CD8-positive, alpha-beta memory T cell (primary cell): ENCODE data around the gene WIPF2. TPM values are rescaled to one million over a fixed set of nuclear protein-coding genes. Genes with fewer than 3 reads are reported as not detected.
A peak's percentile ranks its signal among the peaks of the same experiment; 100 is the strongest.

ENCODE experiments used
- CTCF ChIA-PET: fragments of 350-600 bp; sonication (Branson Sonifier 250); formaldehyde crosslinking; loops from one replicate; lab custom pipeline; 2021; ENCODE audit warnings: antibody characterized with exemption; lab: Charles Lee
- POLR2A ChIA-PET: fragments of 350-600 bp; sonication (Branson Sonifier 250); formaldehyde crosslinking; loops from one replicate; lab custom pipeline; 2021; ENCODE audit warnings: antibody characterized with exemption; lab: Charles Lee
- DNase-seq, 5 donors: peaks; one replicate each; pipeline versions ENCODE4 v3.0.0 to v3.0.0-alpha.2; 2020 to 2022; ENCODE audit warnings: mixed read lengths in 1 of 5
- H3K27ac ChIP-seq: one replicate; pipeline ENCODE4 v1.7.0; 2013; ENCODE audit warnings: low read depth, mild to moderate bottlenecking, low read length, moderate library complexity
- H3K27me3 ChIP-seq: 2 replicates; pipeline ENCODE4 v1.7.0; 2013; ENCODE audit warnings: low read length, mild to moderate bottlenecking; ENCODE audit not compliant: insufficient read depth, poor library complexity, severe bottlenecking
- H3K36me3 ChIP-seq: 2 replicates; pipeline ENCODE4 v1.7.0; 2013; ENCODE audit warnings: mild to moderate bottlenecking, low read length, moderate library complexity; ENCODE audit not compliant: insufficient read depth
- H3K4me1 ChIP-seq: 2 replicates; pipeline ENCODE4 v1.7.0; 2013; ENCODE audit warnings: mild to moderate bottlenecking, low read length, moderate library complexity; ENCODE audit not compliant: insufficient read depth
- H3K4me3 ChIP-seq: 2 replicates; pipeline ENCODE4 v1.7.0; 2013; ENCODE audit warnings: mild to moderate bottlenecking, low read length
- H3K9me3 ChIP-seq: 2 replicates; pipeline ENCODE4 v1.7.0; 2013; ENCODE audit warnings: mild to moderate bottlenecking, low read length
- H3K27ac Mint-ChIP-seq, 8 donors: one replicate each; pipeline ENCODE4 v1.8.0; 2020 to 2021; ENCODE audit warnings: mixed read lengths in 8 of 8, mild to moderate bottlenecking in 6 of 8, inconsistent platforms in 3 of 8, moderate library complexity in 3 of 8
- H3K27me3 Mint-ChIP-seq, 2 donors: one replicate each; pipeline ENCODE4 v1.8.0; 2020 to 2021; ENCODE audit warnings: mixed read lengths in 2 of 2, mild to moderate bottlenecking in 1 of 2, moderate library complexity in 1 of 2
- H3K36me3 Mint-ChIP-seq, 3 donors: one replicate each; pipeline ENCODE4 v1.8.0; 2020 to 2021; ENCODE audit warnings: mixed read lengths in 3 of 3, inconsistent platforms in 1 of 3, mild to moderate bottlenecking in 1 of 3
- H3K4me1 Mint-ChIP-seq, 3 donors: one replicate each; pipeline ENCODE4 v1.8.0; 2020 to 2021; ENCODE audit warnings: mixed read lengths in 3 of 3, inconsistent platforms in 1 of 3, mild to moderate bottlenecking in 1 of 3
- H3K4me3 Mint-ChIP-seq, 7 donors: one replicate each; pipeline ENCODE4 v1.8.0; 2020 to 2021; ENCODE audit warnings: mixed read lengths in 7 of 7, mild to moderate bottlenecking in 6 of 7, moderate library complexity in 4 of 7, inconsistent platforms in 2 of 7
- H3K9me3 Mint-ChIP-seq, 5 donors: one replicate each; pipeline ENCODE4 v1.8.0; 2020 to 2022; ENCODE audit warnings: mixed read lengths in 5 of 5, mild to moderate bottlenecking in 3 of 5, moderate library complexity in 2 of 5, inconsistent platforms in 1 of 5
- polyA plus RNA-seq: library from polyadenylated mRNA; unstranded; fragments of 300-500 nt; fragmentation: Illumina TruSeq; gene quantifications from one replicate; pipeline ENCODE4 v1.2.3, GENCODE V29; 2021
- total RNA-seq, 2 experiments: library from RNA; stranded (reverse); gene quantifications; one replicate each; pipeline ENCODE4 v1.2.3, GENCODE V29; 2021

Gene WIPF2
- total and polyA plus RNA-seq, 3 experiments from 2014 or later: 14.6 to 24.7 (median 24.5) TPM

- no peaks in the 10 kb centered on the region for H3K36me3 ChIP-seq
- peak in 1 of 5 donors; percentile 49 for DNase-seq
- H3K36me3 Mint-ChIP-seq: no peaks in the 10 kb centered on the region
- H3K27me3 Mint-ChIP-seq: no peaks in the 10 kb centered on the region
- H3K4me1 Mint-ChIP-seq: peaks cover 2 to 13% (median 10%) of the 10 kb centered on the region in 3 donors
- peak within 1 kb of the TSS; percentile 51 for H3K4me3 ChIP-seq
- H3K27me3 ChIP-seq: no peaks in the 10 kb centered on the region
- POLR2A ChIA-PET: interaction anchor here (0.8 to 4.1 kb wide), 3 partner anchors 10 to 17 kb away, joined by 3 to 30 read pairs (median 4); no protein-coding TSS in a partner anchor
- no peaks in the 10 kb centered on the region for H3K9me3 Mint-ChIP-seq
- H3K4me3 Mint-ChIP-seq: no peak within 1 kb of the TSS
- peaks cover 62% of the 10 kb centered on the region for H3K4me1 ChIP-seq
- H3K27ac ChIP-seq: peak within 1 kb of the TSS; percentile 28
- CTCF ChIA-PET: interaction anchor here (0.7 to 17.8 kb wide), 9 partner anchors 8 to 329 kb away, joined by 3 to 365 read pairs (median 4); partner anchors contain the start of gene PSMD3
- peak within 1 kb of the TSS in 3 of 8 donors; percentile 62 to 92 (median 87) for H3K27ac Mint-ChIP-seq
- no peaks in the 10 kb centered on the region for H3K9me3 ChIP-seq
Observed at GRCh38 chr17:40309031-40309948, 90.2 kb downstream of the WIPF2 start, which contains the start of gene RARA. Gene RARA (plus strand): TSS chr17:40309180. CDS start chr17:40331219, 22,039 bp downstream.

GRCh38 chr17:40309949-40310510 is 90.9 kb downstream of the WIPF2 start:
- Histone ChIP-seq H3K27me3 (no peaks in the 10 kb centered on the region), H3K9me3 (no peaks in the 10 kb centered on the region), H3K27ac (no peak overlapping the region), H3K4me3 (peak overlapping the region; percentile 51), H3K36me3 (no peaks in the 10 kb centered on the region), H3K4me1 (peaks cover 67% of the 10 kb centered on the region)
- Mint-ChIP-seq H3K27ac (peak overlapping the region in 3 of 8 donors; percentile 45 to 87 (median 62)), H3K27me3 (no peaks in the 10 kb centered on the region), H3K4me3 (no peak overlapping the region), H3K36me3 (no peaks in the 10 kb centered on the region), H3K4me1 (peaks cover 0 to 20% (median 17%) of the 10 kb centered on the region in 3 donors), H3K9me3 (no peaks in the 10 kb centered on the region)
- CTCF ChIA-PET: interaction anchor here (0.7 to 17.8 kb wide), 10 partner anchors 7 to 329 kb away, joined by 3 to 365 read pairs (median 4); partner anchors contain the start of gene PSMD3
- DNase-seq: peak in 1 of 5 donors; percentile 35
- POLR2A ChIA-PET: interaction anchor here (0.8 to 4.1 kb wide), 3 partner anchors 9 to 16 kb away, joined by 3 to 30 read pairs (median 4); no protein-coding TSS in a partner anchor

GRCh38 chr17:40310882-40311391 is 91.8 kb downstream of the WIPF2 start:
- ChIA-PET CTCF (interaction anchor here (1.0 to 17.8 kb wide), 7 partner anchors 6 to 250 kb away, joined by 3 to 365 read pairs (median 5); no protein-coding TSS in a partner anchor), POLR2A (interaction anchor here (0.7 kb wide), 1 partner anchor 13 kb away, joined by 4 read pairs; no protein-coding TSS in a partner anchor)
- Histone ChIP-seq H3K4me1 (peaks cover 76% of the 10 kb centered on the region), H3K9me3 (no peaks in the 10 kb centered on the region), H3K4me3 (no peak overlapping the region), H3K27ac (no peak overlapping the region), H3K36me3 (no peaks in the 10 kb centered on the region), H3K27me3 (no peaks in the 10 kb centered on the region)
- Mint-ChIP-seq H3K36me3 (no peaks in the 10 kb centered on the region), H3K27me3 (no peaks in the 10 kb centered on the region), H3K4me1 (peaks cover 0 to 28% (median 26%) of the 10 kb centered on the region in 3 donors), H3K9me3 (no peaks in the 10 kb centered on the region), H3K27ac (peak overlapping the region in 3 of 8 donors; percentile 62 to 91 (median 87)), H3K4me3 (peak overlapping the region in 2 of 7 donors; percentile 20 to 73)
- DNase-seq: no peak

- ChIA-PET POLR2A (interaction anchor here (1.0 kb wide), 1 partner anchor 227 kb away, joined by 3 read pairs; no protein-coding TSS in a partner anchor), CTCF (interaction anchor here (1.1 to 17.8 kb wide), 4 partner anchors 8 to 249 kb away, joined by 4 to 365 read pairs (median 4); no protein-coding TSS in a partner anchor)
- peaks cover 77% of the 10 kb centered on the region for H3K4me1 ChIP-seq
- H3K27ac ChIP-seq: no peak overlapping the region
- peaks cover 0 to 34% (median 31%) of the 10 kb centered on the region in 3 donors for H3K4me1 Mint-ChIP-seq
- peak overlapping the region in 5 of 8 donors; percentile 8 to 91 (median 56) for H3K27ac Mint-ChIP-seq
- no peaks in the 10 kb centered on the region for H3K27me3 Mint-ChIP-seq
- no peaks in the 10 kb centered on the region for H3K9me3 ChIP-seq
- H3K27me3 ChIP-seq: no peaks in the 10 kb centered on the region
- H3K36me3 Mint-ChIP-seq: no peaks in the 10 kb centered on the region
- no peak overlapping the region for H3K4me3 ChIP-seq
- peak in 2 of 5 donors; percentile 22 to 28 for DNase-seq
- H3K9me3 Mint-ChIP-seq: no peaks in the 10 kb centered on the region
- no peaks in the 10 kb centered on the region for H3K36me3 ChIP-seq
- peak overlapping the region in 5 of 7 donors; percentile 29 to 73 (median 53) for H3K4me3 Mint-ChIP-seq
Observed at GRCh38 chr17:40311575-40311974, 92.5 kb downstream of the WIPF2 start.

- H3K36me3 Mint-ChIP-seq: no peaks in the 10 kb centered on the region
- ChIA-PET POLR2A (interaction anchor here (1.0 kb wide), 2 partner anchors 10 to 226 kb away, joined by 3 read pairs; no protein-coding TSS in a partner anchor), CTCF (interaction anchor here (0.8 to 17.8 kb wide), 5 partner anchors 9 to 248 kb away, joined by 3 to 365 read pairs (median 4); no protein-coding TSS in a partner anchor)
- Histone ChIP-seq H3K27ac (no peak overlapping the region), H3K4me3 (no peak overlapping the region), H3K27me3 (no peaks in the 10 kb centered on the region), H3K36me3 (no peaks in the 10 kb centered on the region), H3K4me1 (peaks cover 75% of the 10 kb centered on the region), H3K9me3 (no peaks in the 10 kb centered on the region)
- no peak for DNase-seq
- peak overlapping the region in 5 of 8 donors; percentile 8 to 91 (median 79) for H3K27ac Mint-ChIP-seq
- H3K4me1 Mint-ChIP-seq: peaks cover 3 to 37% (median 34%) of the 10 kb centered on the region in 3 donors
- no peaks in the 10 kb centered on the region for H3K9me3 Mint-ChIP-seq
- peak overlapping the region in 4 of 7 donors; percentile 16 to 55 (median 40) for H3K4me3 Mint-ChIP-seq
- H3K27me3 Mint-ChIP-seq: no peaks in the 10 kb centered on the region
Observed at GRCh38 chr17:40312131-40312731, 93.1 kb downstream of the WIPF2 start.

GRCh38 chr17:40312893-40313667 is 94.0 kb downstream of the WIPF2 start:
- Mint-ChIP-seq H3K4me3 (peak overlapping the region in 4 of 7 donors; percentile 13 to 64 (median 22)), H3K9me3 (no peaks in the 10 kb centered on the region), H3K27ac (peak overlapping the region in 7 of 8 donors; percentile 62 to 91 (median 83)), H3K4me1 (peaks cover 11 to 44% (median 43%) of the 10 kb centered on the region in 3 donors), H3K36me3 (no peaks in the 10 kb centered on the region), H3K27me3 (no peaks in the 10 kb centered on the region)
- DNase-seq: no peak
- Histone ChIP-seq H3K9me3 (no peaks in the 10 kb centered on the region), H3K27me3 (no peaks in the 10 kb centered on the region), H3K4me1 (peaks cover 73% of the 10 kb centered on the region), H3K36me3 (no peaks in the 10 kb centered on the region), H3K4me3 (no peak overlapping the region), H3K27ac (no peak overlapping the region)
- POLR2A ChIA-PET: interaction anchor here (1.0 kb wide), 2 partner anchors 10 to 225 kb away, joined by 3 read pairs; no protein-coding TSS in a partner anchor
- CTCF ChIA-PET: interaction anchor here (0.8 to 17.8 kb wide), 4 partner anchors 7 to 44 kb away, joined by 3 to 365 read pairs (median 44); partner anchors contain the start of gene RARA
